ENCODE results near the gene RABAC1.
"Not testable (repeated sequence)": the region's sequence is repeated elsewhere in the genome, so short reads cannot be mapped to it uniquely, and the experiment has no call there.

The RABAC1 gene

GRCh38 chr19:41993612-41994483 is 34.7 kb upstream of the RABAC1 start, which contains the start of gene ATP1A3:
ATP1A3 (minus strand) TSS chr19:41994230; CDS start chr19:41994076, 154 bp downstream.
- no peak for TF ChIP-seq CTCF (IDR thresholded peaks at IDR 0.05; ENCODE audit: borderline replicate concordance, insufficient read depth, low read depth, low read length)
- H3K4me3 ChIP-seq (ENCODE audit: low read depth, low read length), result no peak within 1 kb of the TSS

GRCh38 chr19:41991925-41992569 is 32.9 kb upstream of the RABAC1 start:
- H3K4me3 ChIP-seq (ENCODE audit: low read depth, low read length), result not testable (repeated sequence)

GRCh38 chr19:41991025-41991424 is 31.9 kb upstream of the RABAC1 start:
- no peak overlapping the region for H3K4me3 ChIP-seq (ENCODE audit: low read depth, low read length)
- TF ChIP-seq CTCF (IDR thresholded peaks at IDR 0.05; ENCODE audit: borderline replicate concordance, insufficient read depth, low read depth, low read length), result no peak

GRCh38 chr19:41990615-41991014 is 31.5 kb upstream of the RABAC1 start:
- no peak for TF ChIP-seq CTCF (IDR thresholded peaks at IDR 0.05; ENCODE audit: borderline replicate concordance, insufficient read depth, low read depth, low read length)

GRCh38 chr19:41990028-41990427 is 30.9 kb upstream of the RABAC1 start:
- no peak for TF ChIP-seq CTCF (IDR thresholded peaks at IDR 0.05; ENCODE audit: borderline replicate concordance, insufficient read depth, low read depth, low read length)
- H3K4me3 ChIP-seq (ENCODE audit: low read depth, low read length), result no peak overlapping the region

More at GRCh38 chr19:41990615-41991014, 31.5 kb upstream of the RABAC1 start:
- H3K4me3 ChIP-seq (ENCODE audit: low read depth, low read length), result no peak overlapping the region

- H3K4me3 ChIP-seq (ENCODE audit: low read depth, low read length), result no peak overlapping the region
- no peak for TF ChIP-seq CTCF (IDR thresholded peaks at IDR 0.05; ENCODE audit: borderline replicate concordance, insufficient read depth, low read depth, low read length)
Measured at GRCh38 chr19:41988947-41989346, 29.8 kb upstream of the RABAC1 start.

- no peak for TF ChIP-seq CTCF (IDR thresholded peaks at IDR 0.05; ENCODE audit: borderline replicate concordance, insufficient read depth, low read depth, low read length)
- no peak overlapping the region for H3K4me3 ChIP-seq (ENCODE audit: low read depth, low read length)
Measured at GRCh38 chr19:41987141-41987860, 28.2 kb upstream of the RABAC1 start.
